ENCODE results near the gene LMO1.

DNA sequence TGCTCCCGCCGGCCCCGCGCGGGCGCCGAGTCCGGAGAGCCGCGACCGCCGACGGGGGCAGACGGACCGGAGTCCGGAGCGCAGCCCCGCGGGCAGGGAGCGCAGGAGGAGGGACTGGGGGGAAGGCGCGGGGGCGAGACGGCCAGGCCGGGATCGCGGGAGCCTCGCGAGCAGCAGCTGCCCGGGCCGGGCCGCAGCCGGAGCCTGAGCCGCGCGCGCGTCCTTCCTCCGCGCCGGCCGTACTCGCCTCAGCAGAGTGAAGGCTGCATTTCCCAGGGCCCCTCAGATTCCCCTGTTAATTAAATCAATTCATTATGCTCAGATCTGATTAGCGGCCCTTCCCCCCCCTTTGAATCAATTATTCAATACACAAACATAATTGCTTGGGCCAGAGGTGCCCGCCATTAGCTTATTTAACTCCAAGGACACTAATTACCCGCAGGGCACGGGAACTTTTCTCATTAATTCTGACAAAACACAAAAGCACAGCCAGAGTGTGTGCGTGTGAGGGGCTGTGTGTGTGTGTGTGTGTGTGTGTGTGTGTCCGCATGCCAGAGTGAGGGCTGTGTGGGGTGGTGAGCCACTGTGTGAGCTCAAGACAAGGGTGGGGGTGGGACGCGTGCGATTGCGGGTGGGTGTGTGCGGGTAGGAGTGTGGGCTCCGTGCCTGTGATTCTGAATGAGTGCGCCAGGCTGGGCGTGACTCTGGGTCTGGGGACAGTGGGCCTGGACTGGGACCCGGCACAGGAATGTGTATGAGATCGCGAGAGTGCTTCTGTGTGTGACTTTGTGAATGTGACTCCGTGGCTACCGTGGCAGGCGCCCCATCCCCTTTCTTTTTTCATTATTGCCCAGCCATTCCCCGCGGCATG is 5.1 kb upstream of the LMO1 start:
- TF ChIP-seq, protein P1, sequence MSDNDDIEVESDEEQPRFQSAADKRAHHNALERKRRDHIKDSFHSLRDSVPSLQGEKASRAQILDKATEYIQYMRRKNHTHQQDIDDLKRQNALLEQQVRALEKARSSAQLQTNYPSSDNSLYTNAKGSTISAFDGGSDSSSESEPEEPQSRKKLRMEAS (IDR thresholded peaks at IDR 0.05; ENCODE audit: low read depth): no peak
- no peak for TF ChIP-seq POLR2AphosphoS5 (IDR thresholded peaks at IDR 0.05; ENCODE audit: low read depth, low read length)
- TF ChIP-seq, protein P2, sequence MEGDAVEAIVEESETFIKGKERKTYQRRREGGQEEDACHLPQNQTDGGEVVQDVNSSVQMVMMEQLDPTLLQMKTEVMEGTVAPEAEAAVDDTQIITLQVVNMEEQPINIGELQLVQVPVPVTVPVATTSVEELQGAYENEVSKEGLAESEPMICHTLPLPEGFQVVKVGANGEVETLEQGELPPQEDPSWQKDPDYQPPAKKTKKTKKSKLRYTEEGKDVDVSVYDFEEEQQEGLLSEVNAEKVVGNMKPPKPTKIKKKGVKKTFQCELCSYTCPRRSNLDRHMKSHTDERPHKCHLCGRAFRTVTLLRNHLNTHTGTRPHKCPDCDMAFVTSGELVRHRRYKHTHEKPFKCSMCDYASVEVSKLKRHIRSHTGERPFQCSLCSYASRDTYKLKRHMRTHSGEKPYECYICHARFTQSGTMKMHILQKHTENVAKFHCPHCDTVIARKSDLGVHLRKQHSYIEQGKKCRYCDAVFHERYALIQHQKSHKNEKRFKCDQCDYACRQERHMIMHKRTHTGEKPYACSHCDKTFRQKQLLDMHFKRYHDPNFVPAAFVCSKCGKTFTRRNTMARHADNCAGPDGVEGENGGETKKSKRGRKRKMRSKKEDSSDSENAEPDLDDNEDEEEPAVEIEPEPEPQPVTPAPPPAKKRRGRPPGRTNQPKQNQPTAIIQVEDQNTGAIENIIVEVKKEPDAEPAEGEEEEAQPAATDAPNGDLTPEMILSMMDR (IDR thresholded peaks at IDR 0.05): no peak
- no peak for TF ChIP-seq YY1 (IDR thresholded peaks at IDR 0.05; ENCODE audit: low read depth)
- TF ChIP-seq GABPA (IDR thresholded peaks at IDR 0.05; ENCODE audit: low read depth): no peak
